GM04504 (cell line): ENCODE data around the gene FAM117B.

Experiments
- DNase-seq: peaks from one replicate; pipeline ENCODE4 v3.0.0-alpha.2; 2012; ENCODE audit warnings: low read depth

Gene FAM117B

DNA sequence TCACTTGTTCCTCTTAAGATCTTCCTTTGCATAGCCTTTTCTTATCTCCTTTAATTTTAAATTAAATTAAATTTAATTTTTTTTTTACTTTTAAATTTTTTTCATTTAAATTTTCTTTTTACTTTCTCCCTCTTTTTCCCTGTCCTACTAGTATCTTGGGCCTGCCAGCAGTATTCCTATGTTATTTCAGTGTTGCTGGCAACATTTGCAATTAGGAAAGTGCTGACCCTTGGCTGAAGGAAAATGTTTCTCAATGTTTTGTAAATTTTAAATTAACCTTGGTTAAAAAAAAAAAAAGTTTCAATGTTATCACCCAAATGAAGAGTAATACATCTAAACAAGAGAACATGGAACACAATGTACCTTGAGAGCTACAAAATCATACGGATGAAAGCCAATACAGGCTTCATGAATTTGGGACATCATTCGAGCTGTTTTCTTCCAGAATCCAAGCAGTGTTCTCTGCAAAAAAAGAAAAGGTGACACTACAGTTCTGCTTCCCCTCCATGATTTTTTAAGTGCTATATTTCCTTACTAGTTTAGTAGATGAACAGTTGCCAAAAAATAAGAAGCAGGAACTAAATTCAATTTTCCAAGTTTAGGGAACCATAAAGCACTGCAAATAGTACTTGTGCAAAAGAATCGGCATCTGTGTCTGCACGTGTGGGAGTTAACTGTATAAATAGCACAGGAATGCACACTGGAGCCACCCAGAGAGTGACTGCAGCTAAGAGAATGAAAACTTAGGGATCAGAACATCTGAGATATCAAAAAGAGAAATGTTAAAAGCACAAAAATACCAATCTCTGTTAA, 181.0 kb downstream of the FAM117B start:
- DNase-seq = no peak

DNA sequence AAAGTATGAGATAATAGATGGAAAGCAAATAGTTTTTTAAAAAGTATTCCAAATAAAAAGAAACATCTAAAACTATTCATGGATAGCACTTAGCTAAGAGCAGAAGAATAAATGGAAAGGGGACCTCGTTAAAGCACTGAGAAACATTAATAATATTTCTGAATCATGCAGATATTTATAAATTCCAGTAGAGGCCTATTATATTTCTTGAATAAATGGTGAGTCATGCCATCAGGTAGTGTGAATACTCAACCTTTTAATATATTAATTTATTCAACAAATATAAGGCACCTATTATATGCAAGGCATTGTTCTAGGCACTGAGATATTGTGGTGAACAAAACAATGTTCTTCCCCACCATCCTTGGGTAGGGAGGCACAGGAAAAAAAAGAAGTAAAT, 183.0 kb downstream of the FAM117B start:
- no peak for DNase-seq

GRCh38 chr2:202818321-202818720, 183.6 kb downstream of the FAM117B start:
- no peak for DNase-seq
